Measurements from ENCODE around the gene HDAC4. TPM values are rescaled to one million over a fixed set of nuclear protein-coding genes. Genes with fewer than 3 reads are reported as not detected.

The HDAC4 gene
- total RNA-seq, 1 donor from 2014 or later, result 65.7 TPM

- Histone ChIP-seq H3K27ac (no peak overlapping the region), H3K4me1 (peaks cover 0 to 10% of the 10 kb centered on the region in 2 donors), H3K36me3 (peaks cover 0 to 15% of the 10 kb centered on the region in 2 donors), H3K27me3 (no peaks in the 10 kb centered on the region), H3K4me3 (no peak overlapping the region), H3K9me3 (no peaks in the 10 kb centered on the region)
- TF ChIP-seq CTCF (IDR thresholded peaks at IDR 0.05), result no peak
- intact Hi-C loops (cut with DNase I), result no loop called here
- no peak for DNase-seq (ENCODE audit: low spot score in 2 of 2)
Measured at GRCh38 chr2:239355724-239356123, 45.1 kb downstream of the HDAC4 start.

GRCh38 chr2:239355139-239355538 lies 45.7 kb downstream of the HDAC4 start:
- H3K4me1 ChIP-seq, result peaks cover 0 to 10% of the 10 kb centered on the region in 2 donors
- no peak for TF ChIP-seq CTCF (IDR thresholded peaks at IDR 0.05)
- DNase-seq (ENCODE audit: low spot score in 2 of 2), result no peak
- no peaks in the 10 kb centered on the region for H3K27me3 ChIP-seq
- peaks cover 0 to 15% of the 10 kb centered on the region in 2 donors for H3K36me3 ChIP-seq
- intact Hi-C loops (cut with DNase I), result no loop called here
- H3K9me3 ChIP-seq, result no peaks in the 10 kb centered on the region
- H3K27ac ChIP-seq, result no peak overlapping the region
- no peak overlapping the region for H3K4me3 ChIP-seq

- H3K27me3 ChIP-seq, result no peaks in the 10 kb centered on the region
- H3K4me3 ChIP-seq, result no peak overlapping the region
- DNase-seq (ENCODE audit: low spot score in 2 of 2), result no peak
- no peak overlapping the region for H3K27ac ChIP-seq
- H3K9me3 ChIP-seq, result no peaks in the 10 kb centered on the region
- intact Hi-C loops (cut with DNase I), result no loop called here
- no peak for TF ChIP-seq CTCF (IDR thresholded peaks at IDR 0.05)
- H3K36me3 ChIP-seq, result peaks cover 0 to 15% of the 10 kb centered on the region in 2 donors
- peaks cover 0 to 10% of the 10 kb centered on the region in 2 donors for H3K4me1 ChIP-seq
Measured at GRCh38 chr2:239354791-239355136, 46.1 kb downstream of the HDAC4 start.

GRCh38 chr2:239354132-239354790 lies 46.6 kb downstream of the HDAC4 start:
- Histone ChIP-seq H3K9me3 (no peaks in the 10 kb centered on the region), H3K27me3 (no peaks in the 10 kb centered on the region), H3K36me3 (peaks cover 0 to 15% of the 10 kb centered on the region in 2 donors), H3K4me3 (no peak overlapping the region), H3K4me1 (peaks cover 0 to 10% of the 10 kb centered on the region in 2 donors), H3K27ac (no peak overlapping the region)
- TF ChIP-seq CTCF (IDR thresholded peaks at IDR 0.05), result no peak
- DNase-seq (ENCODE audit: low spot score in 2 of 2), result no peak
- intact Hi-C loops (cut with DNase I), result no loop called here

GRCh38 chr2:239353692-239354091 lies 47.1 kb downstream of the HDAC4 start:
- peaks cover 0 to 15% of the 10 kb centered on the region in 2 donors for H3K36me3 ChIP-seq

More at GRCh38 chr2:239353692-239354091, 47.1 kb downstream of the HDAC4 start:
- Histone ChIP-seq H3K4me3 (no peak overlapping the region), H3K27me3 (no peaks in the 10 kb centered on the region), H3K27ac (no peak overlapping the region), H3K4me1 (peaks cover 0 to 10% of the 10 kb centered on the region in 2 donors), H3K9me3 (no peaks in the 10 kb centered on the region)
- TF ChIP-seq CTCF (IDR thresholded peaks at IDR 0.05), result no peak
- no peak for DNase-seq (ENCODE audit: low spot score in 2 of 2)
- intact Hi-C loops (cut with DNase I), result no loop called here
